Right ventricle myocardium inferior (tissue), 1 donor: Measurements from ENCODE around the gene NSL1. TPM values are rescaled to one million over a fixed set of nuclear protein-coding genes. Genes with fewer than 3 reads are reported as not detected.
"Not testable (repeated sequence)": the region's sequence is repeated elsewhere in the genome, so short reads cannot be mapped to it uniquely, and the experiment has no call there.

Experiments
- ATAC-seq: fragments of 200-7000 bp; cut with Tn5 transposase; one replicate; pipeline ENCODE4 v1.9.1; 2020; ENCODE audit warnings: mild to moderate bottlenecking, moderate library complexity
- DNase-seq: peaks from one replicate; pipeline ENCODE4 v3.0.0; 2021; ENCODE audit errors: missing footprints
- intact Hi-C: fragments of 100-400 bp; cut with DNase I; formaldehyde crosslinking; loops from one replicate; pipeline ENCODE4 v1.11.0; 2022
- long read RNA-seq: library from polyadenylated mRNA; unstranded; transcript quantifications from one replicate; pipeline ENCODE4 v2.0.0, GENCODE V29; 2021
- total RNA-seq: library from RNA; stranded (reverse); fragmentation: NEBNext Ultra II Directional; extraction: Animal tissue kit (Norgen Biotek cat#: 25700); gene quantifications from one replicate; pipeline ENCODE4 v1.2.1, GENCODE V29; 2021
- donor health status: DM: no; HTN: yes; CAD: no; lungs with severe emphysema.

The NSL1 gene
- 26.7 TPM for total RNA-seq
- long read RNA-seq, transcript NSL1-202 (6 exons, 2,317 nt): major isoform, 11 of 16 reads
- long read RNA-seq, partial matches to known transcripts: 1 of 16 reads
- long read RNA-seq, other reads (novel, unspliced or antisense): 3 of 16 reads

- peak; percentile 94 for ATAC-seq
- intact Hi-C loops: loop anchor here (1.0 kb wide), 1 partner anchor 184 kb away; the partner anchor contains the start of gene ATF3
- peak; percentile 94 for DNase-seq
These were observed at the start of gene NSL1, which contains the start of gene TATDN3 for GRCh38 chr1:212791676-212792395. TSS of gene NSL1 (minus strand) at chr1:212791777. CDS start at chr1:212791763, 14 bp downstream. TSS of gene TATDN3 (plus strand) at chr1:212791894. CDS start at chr1:212791922, 28 bp downstream.

- intact Hi-C loops: no loop called here
- ATAC-seq: no peak
- no peak for DNase-seq
These were observed 46.6 kb upstream of the NSL1 start for GRCh38 chr1:212838145-212838544.

GRCh38 chr1:212833211-212834207, 41.9 kb upstream of the NSL1 start:
- intact Hi-C loops, DNase-seq, ATAC-seq: not testable (repeated sequence)

- ATAC-seq (no peak), DNase-seq (no peak)
- intact Hi-C loops: no loop called here
These were observed 36.8 kb upstream of the NSL1 start for GRCh38 chr1:212828395-212828794.

- ATAC-seq (no peak), DNase-seq (no peak)
- intact Hi-C loops: no loop called here
These were observed 36.3 kb upstream of the NSL1 start for GRCh38 chr1:212827831-212828278.

- no peak for DNase-seq
- ATAC-seq: no peak
- intact Hi-C loops: no loop called here
These were observed 35.7 kb upstream of the NSL1 start for GRCh38 chr1:212827171-212827776.

- no peak for ATAC-seq
- DNase-seq: no peak
- intact Hi-C loops: no loop called here
These were observed 34.3 kb upstream of the NSL1 start for GRCh38 chr1:212825798-212826452.

GRCh38 chr1:212824201-212824600, 32.6 kb upstream of the NSL1 start:
- DNase-seq: no peak
- no peak for ATAC-seq
- intact Hi-C loops: no loop called here

- intact Hi-C loops: no loop called here
- ATAC-seq: no peak
- DNase-seq: no peak
These were observed 31.4 kb upstream of the NSL1 start for GRCh38 chr1:212822956-212823355.

- intact Hi-C loops: no loop called here
- no peak for DNase-seq
These were observed 29.4 kb upstream of the NSL1 start for GRCh38 chr1:212820969-212821368.

GRCh38 chr1:212819726-212820125, 28.1 kb upstream of the NSL1 start:
- intact Hi-C loops: no loop called here
- no peak for DNase-seq
- no peak for ATAC-seq

More at GRCh38 chr1:212820969-212821368, 29.4 kb upstream of the NSL1 start:
- no peak for ATAC-seq

GRCh38 chr1:212816567-212817278, 25.1 kb upstream of the NSL1 start:
- intact Hi-C loops: no loop called here
- no peak for DNase-seq
- ATAC-seq: no peak

- ATAC-seq (no peak), DNase-seq (no peak)
- intact Hi-C loops: loop anchor here (1.0 kb wide), 1 partner anchor 181 kb away; no protein-coding TSS in a partner anchor
These were observed 23.2 kb upstream of the NSL1 start for GRCh38 chr1:212814537-212815334.

GRCh38 chr1:212805767-212806166, 14.2 kb upstream of the NSL1 start:
- intact Hi-C loops: no loop called here
- no peak for DNase-seq
- no peak for ATAC-seq

- DNase-seq: no peak
- ATAC-seq: no peak
- intact Hi-C loops: no loop called here
These were observed 6.1 kb upstream of the NSL1 start for GRCh38 chr1:212797681-212798080.

- DNase-seq: no peak
- intact Hi-C loops: no loop called here
- no peak for ATAC-seq
These were observed 3.0 kb upstream of the NSL1 start for GRCh38 chr1:212794561-212795014.

GRCh38 chr1:212792396-212792908, 875 bp upstream of the NSL1 start:
- DNase-seq: no peak
- intact Hi-C loops: no loop called here
- ATAC-seq: no peak
